ENCODE data around the gene MST1R. TPM values are rescaled to one million over a fixed set of nuclear protein-coding genes. Genes with fewer than 3 reads are reported as not detected.

The MST1R gene
- polyA plus RNA-seq, 1 donor (not counting 4 experiments of a cell fraction or from before 2014, with no cell fraction given), result 106 TPM

DNA sequence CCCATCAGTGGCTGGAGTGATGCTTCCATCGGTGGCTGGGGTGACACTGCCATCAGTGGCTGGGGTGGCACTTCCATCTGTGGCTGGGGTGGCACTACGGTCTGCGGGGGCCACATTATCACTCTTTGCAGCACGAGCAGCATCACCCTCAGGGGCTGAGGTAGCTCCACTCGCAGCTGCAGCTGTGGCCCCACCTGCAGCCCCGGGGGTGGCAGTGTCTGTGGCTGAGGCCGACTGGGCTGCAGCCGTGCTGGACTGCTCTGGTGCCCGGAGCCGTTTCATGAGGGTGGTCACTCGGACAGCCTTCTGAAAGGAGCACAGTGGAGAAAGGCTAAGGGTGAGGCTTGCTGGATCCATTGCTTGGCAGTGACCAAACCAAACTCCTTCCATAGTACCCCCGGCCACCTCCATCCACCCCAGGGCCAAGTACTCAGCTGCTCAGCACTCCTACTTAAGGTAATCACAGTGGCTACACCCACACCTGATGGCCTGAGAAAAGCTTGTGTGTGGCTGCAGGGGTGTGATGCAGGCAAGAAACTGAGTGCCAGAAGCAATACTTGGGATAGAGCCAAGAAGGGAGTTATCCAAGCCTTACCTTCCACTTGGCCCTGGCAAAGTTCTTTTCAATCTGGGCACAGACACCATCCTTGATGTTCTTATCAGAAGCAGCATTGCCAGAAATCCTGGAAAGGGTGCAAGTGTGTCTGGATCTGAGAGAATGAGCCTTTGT is 43.9 kb downstream of the MST1R start:
- no peaks in the 10 kb centered on the region for H3K9me3 ChIP-seq (ENCODE audit: control insufficient read depth, low read depth, low read length)
- DNase-seq (ENCODE audit: low read depth, low spot score) (no peak), FAIRE-seq (no peak)
- H3K9ac ChIP-seq (ENCODE audit: control insufficient read depth, extremely low read depth, insufficient read depth, low read length), result no peak overlapping the region
- H3K4me3 ChIP-seq (ENCODE audit: control insufficient read depth in 2 of 3, extremely low read depth in 1 of 3, insufficient read depth in 2 of 3, low read depth in 1 of 3, low read length in 3 of 3), result no peak overlapping the region
- dilution Hi-C loops (cut with MboI; ENCODE audit: extremely low pct_ligation_motif_present, low sequenced_read_pairs), result loop anchor here (25.0 kb wide), 2 partner anchors 103 to 122 kb away; no protein-coding TSS in a partner anchor
- H3K4me1 ChIP-seq (ENCODE audit: control insufficient read depth, extremely low read depth, insufficient read depth, low read length), result peaks cover 14% of the 10 kb centered on the region
- H3K27ac ChIP-seq (ENCODE audit: control insufficient read depth, insufficient read depth, low read length), result no peak overlapping the region
- no peak overlapping the region for H3K4me2 ChIP-seq (ENCODE audit: control insufficient read depth, extremely low read depth, insufficient read depth, low read depth, low read length)
- no peaks in the 10 kb centered on the region for H4K20me1 ChIP-seq (ENCODE audit: control insufficient read depth, extremely low read depth, insufficient read depth, low read length)
- H3K79me2 ChIP-seq (ENCODE audit: control insufficient read depth, insufficient read depth, low read length), result peaks cover 13% of the 10 kb centered on the region
- no peaks in the 10 kb centered on the region for H3K36me3 ChIP-seq (ENCODE audit: control insufficient read depth in 2 of 2, extremely low read depth in 1 of 2, insufficient read depth in 2 of 2, low read length in 2 of 2)
- peaks cover 18% of the 10 kb centered on the region for H3K27me3 ChIP-seq (ENCODE audit: control insufficient read depth, extremely low read depth, insufficient read depth, low read length)
- no peak overlapping the region for H2AFZ ChIP-seq (ENCODE audit: control insufficient read depth, low read length)
- H3K9me1 ChIP-seq (ENCODE audit: control insufficient read depth, extremely low read depth, insufficient read depth, low read length), result no peaks in the 10 kb centered on the region
- TF ChIP-seq EZH2 (IDR thresholded peaks at IDR 0.05; ENCODE audit: low read length), result no peak
- TF ChIP-seq, protein P1, sequence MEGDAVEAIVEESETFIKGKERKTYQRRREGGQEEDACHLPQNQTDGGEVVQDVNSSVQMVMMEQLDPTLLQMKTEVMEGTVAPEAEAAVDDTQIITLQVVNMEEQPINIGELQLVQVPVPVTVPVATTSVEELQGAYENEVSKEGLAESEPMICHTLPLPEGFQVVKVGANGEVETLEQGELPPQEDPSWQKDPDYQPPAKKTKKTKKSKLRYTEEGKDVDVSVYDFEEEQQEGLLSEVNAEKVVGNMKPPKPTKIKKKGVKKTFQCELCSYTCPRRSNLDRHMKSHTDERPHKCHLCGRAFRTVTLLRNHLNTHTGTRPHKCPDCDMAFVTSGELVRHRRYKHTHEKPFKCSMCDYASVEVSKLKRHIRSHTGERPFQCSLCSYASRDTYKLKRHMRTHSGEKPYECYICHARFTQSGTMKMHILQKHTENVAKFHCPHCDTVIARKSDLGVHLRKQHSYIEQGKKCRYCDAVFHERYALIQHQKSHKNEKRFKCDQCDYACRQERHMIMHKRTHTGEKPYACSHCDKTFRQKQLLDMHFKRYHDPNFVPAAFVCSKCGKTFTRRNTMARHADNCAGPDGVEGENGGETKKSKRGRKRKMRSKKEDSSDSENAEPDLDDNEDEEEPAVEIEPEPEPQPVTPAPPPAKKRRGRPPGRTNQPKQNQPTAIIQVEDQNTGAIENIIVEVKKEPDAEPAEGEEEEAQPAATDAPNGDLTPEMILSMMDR (optimal IDR thresholded peaks at IDR 0.05 in 1 of 3, IDR thresholded peaks at IDR 0.05 in 1 of 3, conservative IDR thresholded peaks at IDR 0.05 in 1 of 3; ENCODE audit: extremely low read depth in 1 of 3, insufficient read depth in 2 of 3, low read length in 3 of 3), result no peak

DNA sequence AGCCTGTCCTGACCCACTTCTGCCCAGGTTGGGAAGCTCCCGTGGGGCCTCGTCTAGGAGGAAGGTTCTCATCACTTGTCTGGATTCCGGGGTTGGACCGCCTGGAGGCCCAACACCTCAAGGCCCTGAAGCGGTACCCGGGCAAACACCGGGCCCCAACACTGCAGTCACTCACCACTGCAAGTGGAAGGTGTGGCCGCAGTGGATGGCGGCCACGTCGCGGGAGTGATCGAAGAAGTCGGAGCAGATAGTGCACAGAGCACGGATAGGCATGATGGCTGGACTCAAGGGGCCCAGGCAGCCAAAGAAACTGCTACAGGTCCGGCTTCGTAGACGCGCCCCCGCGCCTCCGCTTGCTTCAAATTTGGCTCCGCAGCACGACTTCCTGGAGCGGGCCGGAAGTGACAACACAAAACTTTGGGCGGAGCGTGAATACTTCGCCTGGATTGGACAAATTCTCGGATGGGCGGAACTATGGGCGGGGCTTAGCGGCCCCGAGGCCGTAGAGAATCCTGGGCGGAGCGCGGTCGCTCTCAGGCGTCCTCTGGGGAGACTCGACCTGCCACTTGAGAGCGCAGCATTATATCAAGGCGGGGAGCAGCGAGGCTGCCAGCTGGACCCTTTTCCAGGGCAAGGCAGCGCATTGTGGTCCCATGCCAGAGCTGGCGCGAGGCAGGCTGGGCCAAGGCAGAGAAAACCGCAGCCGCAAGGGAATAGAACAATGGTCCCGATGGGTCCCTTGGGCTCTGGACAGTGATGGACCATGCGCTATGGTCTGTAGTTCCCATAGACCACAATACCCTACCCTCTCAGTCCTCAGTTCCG is 47.3 kb downstream of the MST1R start, which contains the start of gene TRAIP:
TRAIP (minus strand) TSS at position 384 of the 825 bp plus-strand sequence; CDS start at position 273, 111 bp downstream.
- DNase-seq (ENCODE audit: low read depth, low spot score) (peak; percentile 76), FAIRE-seq (peak; percentile 92)
- peaks cover 14% of the 10 kb centered on the region for H3K4me1 ChIP-seq (ENCODE audit: control insufficient read depth, extremely low read depth, insufficient read depth, low read length)
- TF ChIP-seq, protein P1 (optimal IDR thresholded peaks at IDR 0.05 in 1 of 3, IDR thresholded peaks at IDR 0.05 in 1 of 3, conservative IDR thresholded peaks at IDR 0.05 in 1 of 3; ENCODE audit: extremely low read depth in 1 of 3, insufficient read depth in 2 of 3, low read length in 3 of 3), result peak in 1 of 3 experiments; percentile 13
- TF ChIP-seq EZH2 (IDR thresholded peaks at IDR 0.05; ENCODE audit: low read length), result no peak
- no peaks in the 10 kb centered on the region for H4K20me1 ChIP-seq (ENCODE audit: control insufficient read depth, extremely low read depth, insufficient read depth, low read length)
- H3K27me3 ChIP-seq (ENCODE audit: control insufficient read depth, extremely low read depth, insufficient read depth, low read length), result peaks cover under 1% of the 10 kb centered on the region
- peak within 1 kb of the TSS; percentile 99 for H2AFZ ChIP-seq (ENCODE audit: control insufficient read depth, low read length)
- H3K9me1 ChIP-seq (ENCODE audit: control insufficient read depth, extremely low read depth, insufficient read depth, low read length), result no peaks in the 10 kb centered on the region
- peak within 1 kb of the TSS; percentile 71 to 94 (median 93) for H3K4me3 ChIP-seq (ENCODE audit: control insufficient read depth in 2 of 3, extremely low read depth in 1 of 3, insufficient read depth in 2 of 3, low read depth in 1 of 3, low read length in 3 of 3)
- H3K4me2 ChIP-seq (ENCODE audit: control insufficient read depth, extremely low read depth, insufficient read depth, low read depth, low read length), result peak within 1 kb of the TSS; percentile 99
- dilution Hi-C loops (cut with MboI; ENCODE audit: extremely low pct_ligation_motif_present, low sequenced_read_pairs), result loop anchor here (25.0 kb wide), 2 partner anchors 106 to 119 kb away; no protein-coding TSS in a partner anchor
- H3K27ac ChIP-seq (ENCODE audit: control insufficient read depth, insufficient read depth, low read length), result peak within 1 kb of the TSS; percentile 61
- H3K9me3 ChIP-seq (ENCODE audit: control insufficient read depth, low read depth, low read length), result no peaks in the 10 kb centered on the region
- no peaks in the 10 kb centered on the region for H3K36me3 ChIP-seq (ENCODE audit: control insufficient read depth in 2 of 2, extremely low read depth in 1 of 2, insufficient read depth in 2 of 2, low read length in 2 of 2)
- peak within 1 kb of the TSS; percentile 77 for H3K9ac ChIP-seq (ENCODE audit: control insufficient read depth, extremely low read depth, insufficient read depth, low read length)
- peaks cover 13% of the 10 kb centered on the region for H3K79me2 ChIP-seq (ENCODE audit: control insufficient read depth, insufficient read depth, low read length)

Data from keratinocyte (primary cell).